OCI-LY1 (cell line): ENCODE measurements around the gene MME.

Experiments used
- EZH2 ChIP-seq: fragments of 200-600 bp; sonication (generic), shearing (Covaris generic); IDR thresholded peaks from 2 replicates; pipeline ENCODE4 v1.8.0; 2017; ENCODE audit warnings: borderline replicate concordance, mixed run types, mild to moderate bottlenecking, antibody characterized with exemption, low read length, moderate library complexity, mixed read lengths
- TF ChIP-seq, protein P1 (sequence below): fragments of 200-600 bp; sonication (generic), shearing (Covaris generic); IDR thresholded peaks from 2 replicates; pipeline ENCODE4 v1.5.1; 2017; ENCODE audit warnings: mild to moderate bottlenecking, antibody characterized with exemption, low read length, moderate library complexity, mixed read lengths

GRCh38 chr3:155233213-155233612, 153.1 kb downstream of the MME start:
- TF ChIP-seq, protein P1, sequence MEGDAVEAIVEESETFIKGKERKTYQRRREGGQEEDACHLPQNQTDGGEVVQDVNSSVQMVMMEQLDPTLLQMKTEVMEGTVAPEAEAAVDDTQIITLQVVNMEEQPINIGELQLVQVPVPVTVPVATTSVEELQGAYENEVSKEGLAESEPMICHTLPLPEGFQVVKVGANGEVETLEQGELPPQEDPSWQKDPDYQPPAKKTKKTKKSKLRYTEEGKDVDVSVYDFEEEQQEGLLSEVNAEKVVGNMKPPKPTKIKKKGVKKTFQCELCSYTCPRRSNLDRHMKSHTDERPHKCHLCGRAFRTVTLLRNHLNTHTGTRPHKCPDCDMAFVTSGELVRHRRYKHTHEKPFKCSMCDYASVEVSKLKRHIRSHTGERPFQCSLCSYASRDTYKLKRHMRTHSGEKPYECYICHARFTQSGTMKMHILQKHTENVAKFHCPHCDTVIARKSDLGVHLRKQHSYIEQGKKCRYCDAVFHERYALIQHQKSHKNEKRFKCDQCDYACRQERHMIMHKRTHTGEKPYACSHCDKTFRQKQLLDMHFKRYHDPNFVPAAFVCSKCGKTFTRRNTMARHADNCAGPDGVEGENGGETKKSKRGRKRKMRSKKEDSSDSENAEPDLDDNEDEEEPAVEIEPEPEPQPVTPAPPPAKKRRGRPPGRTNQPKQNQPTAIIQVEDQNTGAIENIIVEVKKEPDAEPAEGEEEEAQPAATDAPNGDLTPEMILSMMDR = no peak
- TF ChIP-seq EZH2 = no peak
